Adrenal gland (tissue), 12 donors: ENCODE measurements around the gene TPD52L2. TPM values are rescaled to one million over a fixed set of nuclear protein-coding genes. Genes with fewer than 3 reads are reported as not detected.

Source experiments
- DNase-seq, 7 donors: peaks; one replicate each; pipeline ENCODE4 v3.0.0-alpha.2; 2019 to 2020
- H3K27ac ChIP-seq, 5 donors: fragments of 200-600 bp; sonication (generic) in 4 of 5; 1 replicate in 3 of 5; 2 replicates in 2 of 5; pipeline versions ENCODE4 v1.5.1 to v1.8.0; 2016 to 2020; ENCODE audit warnings: mild to moderate bottlenecking in 1 of 5
- H3K27me3 ChIP-seq: fragments of 200-600 bp; 2 replicates; pipeline ENCODE4 v1.8.0; 2021
- H3K36me3 ChIP-seq, 2 donors: fragments of 200-600 bp; replicated peaks in 1 of 2; 1 replicate in 1 of 2; 2 replicates in 1 of 2; pipeline versions ENCODE4 v1.5.1 to v1.8.0; 2018 to 2022
- H3K4me1 ChIP-seq, 2 donors: fragments of 200-600 bp; replicated peaks in 1 of 2; 1 replicate in 1 of 2; 2 replicates in 1 of 2; pipeline versions ENCODE4 v1.5.1 to v1.8.0; 2018 to 2021
- H3K4me3 ChIP-seq, 4 donors: fragments of 200-600 bp; sonication (generic) in 3 of 4; one replicate each; pipeline ENCODE4 v1.5.1; 2016 to 2018
- H3K9me3 ChIP-seq, 3 donors: fragments of 200-600 bp; sonication (generic) in 1 of 3; replicated peaks in 1 of 3; 1 replicate in 2 of 3; 2 replicates in 1 of 3; pipeline versions ENCODE4 v1.5.1 to v1.8.0; 2016 to 2021
- CTCF ChIP-seq, 6 experiments: fragments of 450-650 bp in 4 of 6; fragments of 200-600 bp in 2 of 6; sonication (generic) in 1 of 6; IDR thresholded peaks; 1 replicate in 5 of 6; 2 replicates in 1 of 6; pipeline versions ENCODE4 v1.5.1 to v1.8.0; 2016 to 2021; ENCODE audit warnings: antibody characterized with exemption in 6 of 6, mild to moderate bottlenecking in 2 of 6, moderate library complexity in 1 of 6
- POLR2A ChIP-seq, 2 donors: fragments of 450-650 bp; IDR thresholded peaks; one replicate each; pipeline ENCODE4 v1.6.1; 2017; ENCODE audit warnings: antibody characterized with exemption in 2 of 2, mild to moderate bottlenecking in 2 of 2, moderate library complexity in 1 of 2
- WGBS, 4 donors: extraction: QIAGEN DNeasy Blood & Tissue Kit in 2 of 4; methylation state at CpG; one replicate each; pipeline versions ENCODE4 v1.1.5 to v1.1.7; 2013 to 2017; 5-methylcytosine and 5-hydroxymethylcytosine counted together
- intact Hi-C, 2 donors: fragments of 100-400 bp; cut with DNase I; formaldehyde crosslinking; loops; one replicate each; pipeline versions ENCODE4 v1.14.1 to v1.15.0; 2022 to 2023
- polyA plus RNA-seq, 3 donors: library from polyadenylated mRNA; stranded (reverse); fragments of 200-250 nt in 2 of 3; fragments of 350-450 nt in 1 of 3; fragmentation: Illumina TruSeq in 1 of 3; extraction: RNeasy Lipid Tissue Mini Kit (QIAGEN cat#74804) in 1 of 3; gene quantifications; one replicate each; pipeline ENCODE4 v1.2.3, GENCODE V29; 2013 to 2014
- total RNA-seq, 9 donors: library from RNA; depleted of rRNA in 4 of 9; stranded (reverse); fragments of >200 nt in 4 of 9; fragments of 120-200 nt in 1 of 9; fragmentation: NEBNext Ultra II Directional in 1 of 9; extraction: Animal tissue kit (Norgen Biotek cat#: 25700) in 1 of 9; gene quantifications; one replicate each; pipeline versions ENCODE4 v1.1.0 to v1.2.4, GENCODE V29; 2013 to 2023
- donor health status: healthy with polysubstance abuse.
- donor health status: Bipolar disorder and iron deficiency.
- donor health status: DM: yes; HTN: yes; CAD: no.
- donor health status: DM: no; HTN: no; CAD: no.
- donor health status: DM: no; HTN: no; CAD: no.
- donor health status: DM: yes; HTN: yes; CAD: no.

TPD52L2 gene
- total and polyA plus RNA-seq, 12 donors = 81.9 to 125 (median 112) TPM

- Histone ChIP-seq H3K36me3 (no peaks in the 10 kb centered on the region), H3K9me3 (no peaks in the 10 kb centered on the region), H3K4me3 (peak overlapping the region in 1 of 4 donors; percentile 22), H3K4me1 (peaks cover 50 to 51% of the 10 kb centered on the region in 2 donors), H3K27me3 (no peaks in the 10 kb centered on the region), H3K27ac (peak overlapping the region in 2 of 5 donors; percentile 73 to 79)
- intact Hi-C loops = loop anchor here in 1 of 2 donors (10.0 kb wide), 1 partner anchor 151 kb away; the partner anchor contains the start of genes ARFRP1 and ZGPAT
- peak in 1 of 7 donors; percentile 30 for DNase-seq
- TF ChIP-seq CTCF (IDR thresholded peaks at IDR 0.05) = no peak
- TF ChIP-seq POLR2A (IDR thresholded peaks at IDR 0.05) = no peak
- WGBS, 4 donors = 36 to 50% (median 37%) methylated on average over 13 to 36 of the region's 36 CpGs; no CpG with 5 or more reads in 1 of the 4 donors
Measured at GRCh38 chr20:63855363-63856097, 9.5 kb upstream of the TPD52L2 start.

- TF ChIP-seq POLR2A (IDR thresholded peaks at IDR 0.05) (no peak), CTCF (IDR thresholded peaks at IDR 0.05) (no peak)
- Histone ChIP-seq H3K4me3 (no peak overlapping the region), H3K27me3 (no peaks in the 10 kb centered on the region), H3K36me3 (peaks cover 0 to under 1% of the 10 kb centered on the region in 2 donors), H3K27ac (peak overlapping the region in 1 of 5 donors; percentile 79), H3K9me3 (no peaks in the 10 kb centered on the region), H3K4me1 (peaks cover 50 to 51% of the 10 kb centered on the region in 2 donors)
- intact Hi-C loops = loop anchor here in 1 of 2 donors (10.0 kb wide), 1 partner anchor 151 kb away; the partner anchor contains the start of genes ARFRP1 and ZGPAT
- no peak for DNase-seq
- WGBS, 4 donors = 63 to 72% (median 69%) methylated on average over 18 to 22 of the region's 22 CpGs
Measured at GRCh38 chr20:63856098-63856511, 9.0 kb upstream of the TPD52L2 start.

- Histone ChIP-seq H3K4me1 (peaks cover 50 to 51% of the 10 kb centered on the region in 2 donors), H3K4me3 (no peak overlapping the region), H3K27ac (peak overlapping the region in 3 of 5 donors; percentile 36 to 82 (median 57)), H3K27me3 (no peaks in the 10 kb centered on the region), H3K9me3 (no peaks in the 10 kb centered on the region), H3K36me3 (peaks cover 0 to 16% of the 10 kb centered on the region in 2 donors)
- WGBS, 4 donors = 2 to 15% (median 7%) methylated on average over 8 to 14 of the region's 14 CpGs
- peak in 6 of 7 donors; percentile 31 to 78 (median 58) for DNase-seq
- intact Hi-C loops = loop anchor here in 1 of 2 donors (10.0 kb wide), 1 partner anchor 153 kb away; the partner anchor contains the start of genes ARFRP1 and ZGPAT
- no peak for TF ChIP-seq POLR2A (IDR thresholded peaks at IDR 0.05)
- TF ChIP-seq CTCF (IDR thresholded peaks at IDR 0.05) = no peak
Measured at GRCh38 chr20:63857764-63858392, 7.2 kb upstream of the TPD52L2 start.
